SK-N-SH treated with all-trans-retinoic acid at 6 μM for 48 hours (cell line): Measurements from ENCODE around the gene TMUB1.

Experiments used
- CREB5 ChIP-seq: fragments of 250-450 bp; sonication (Bioruptor Pico); IDR thresholded peaks from 2 replicates; pipeline ENCODE4 v1.5.1; 2020; ENCODE audit warnings: low read depth, mild to moderate bottlenecking, moderate library complexity
- CSDC2 ChIP-seq: fragments of 250-450 bp; sonication (Bioruptor Pico); IDR thresholded peaks from 2 replicates; pipeline ENCODE4 v1.5.0; 2020; ENCODE audit warnings: mild to moderate bottlenecking, moderate library complexity
- ESRRG ChIP-seq: fragments of 250-450 bp; sonication (Bioruptor Pico); IDR thresholded peaks from 2 replicates; pipeline ENCODE4 v1.6.1; 2021; ENCODE audit warnings: mild to moderate bottlenecking
- OSR1 ChIP-seq: fragments of 250-450 bp; sonication (Bioruptor Pico); IDR thresholded peaks from 2 replicates; pipeline ENCODE4 v1.8.0; 2022; ENCODE audit warnings: moderate library complexity, mild to moderate bottlenecking, inconsistent platforms
- PATZ1 ChIP-seq: fragments of 250-450 bp; sonication (Bioruptor Pico); IDR thresholded peaks from 2 replicates; pipeline ENCODE4 v1.8.0; 2020; ENCODE audit warnings: mild to moderate bottlenecking, moderate library complexity, borderline replicate concordance
- SNAI2 ChIP-seq: fragments of 250-450 bp; sonication (Bioruptor Pico); IDR thresholded peaks from 2 replicates; pipeline ENCODE4 v1.5.0; 2020; ENCODE audit warnings: mild to moderate bottlenecking, moderate library complexity
- TOX ChIP-seq: fragments of 250-450 bp; sonication (Bioruptor Pico); IDR thresholded peaks from 2 replicates; pipeline ENCODE4 v1.8.0; 2021; ENCODE audit warnings: mild to moderate bottlenecking, moderate library complexity, borderline replicate concordance
- ZNF565 ChIP-seq: fragments of 450-650 bp; formaldehyde crosslinking; conservative IDR thresholded peaks from 2 replicates; pipeline ENCODE4 v1.5.0; 2020; ENCODE audit warnings: low read depth, mild to moderate bottlenecking, moderate library complexity

- TF ChIP-seq PATZ1 (CRISPR knock-in tag): no peak
- no peak for TF ChIP-seq ESRRG
- TF ChIP-seq CREB5 (CRISPR knock-in tag): no peak
- no peak for TF ChIP-seq TOX
- TF ChIP-seq SNAI2 (CRISPR knock-in tag): no peak
- TF ChIP-seq CSDC2 (CRISPR knock-in tag): no peak
- no peak for TF ChIP-seq ZNF565
- no peak for TF ChIP-seq OSR1 (CRISPR knock-in tag)
Observed at GRCh38 chr7:151062399-151063211, 20.7 kb downstream of the TMUB1 start.
